ENCODE data around the gene ATP2B2. TPM values are rescaled to one million over a fixed set of nuclear protein-coding genes. Genes with fewer than 3 reads are reported as not detected.

The ATP2B2 gene
- polyA plus RNA-seq, 3 donors, result not detected

GRCh38 chr3:10457560-10457959, 47.8 kb downstream of the ATP2B2 start:
- Mint-ChIP-seq H3K36me3 (no peaks in the 10 kb centered on the region), H3K27ac (no peak overlapping the region), H3K27me3 (ENCODE audit: low read depth in 3 of 3) (peaks cover 2 to 3% (median 3%) of the 10 kb centered on the region in 3 donors), H3K4me3 (no peak overlapping the region), H3K9me3 (no peaks in the 10 kb centered on the region), H3K4me1 (peaks cover 8% of the 10 kb centered on the region)
- intact Hi-C loops (cut with micrococcal nuclease), result no loop called here
- Histone ChIP-seq H3K4me2 (replicated peaks; ENCODE audit: extremely low read depth, low read length, poor library complexity, severe bottlenecking) (no peak overlapping the region), H3K79me2 (ENCODE audit: insufficient read depth, low read length) (no peaks in the 10 kb centered on the region), H2AFZ (ENCODE audit: insufficient read depth, low read depth, low read length, poor library complexity, severe bottlenecking) (no peak overlapping the region), H3K4me1 (ENCODE audit: control insufficient read depth in 1 of 2, insufficient read depth in 2 of 2, low read length in 2 of 2) (no peaks in the 10 kb centered on the region), H3K9me3 (replicated peaks in 1 of 2; ENCODE audit: control insufficient read depth in 1 of 2, insufficient read depth in 1 of 2, low read length in 2 of 2) (no peaks in the 10 kb centered on the region), H3K9ac (ENCODE audit: insufficient read depth, low read length, poor library complexity, severe bottlenecking) (no peak overlapping the region), H3K4me3 (replicated peaks in 1 of 3; ENCODE audit: low read depth in 2 of 3, low read length in 3 of 3) (no peak overlapping the region), H3K27ac (ENCODE audit: low read depth in 1 of 2, low read length in 2 of 2) (no peak overlapping the region), H3K36me3 (replicated peaks in 1 of 2; ENCODE audit: control insufficient read depth in 1 of 2, insufficient read depth in 2 of 2, low read length in 2 of 2) (no peaks in the 10 kb centered on the region), H4K20me1 (ENCODE audit: insufficient read depth, low read length) (no peaks in the 10 kb centered on the region), H3K27me3 (ENCODE audit: control insufficient read depth in 2 of 2, insufficient read depth in 2 of 2, low read length in 2 of 2) (no peaks in the 10 kb centered on the region)
- TF ChIP-seq CTCF (IDR thresholded peaks at IDR 0.05), result no peak
- 0% methylated on average over 1 of the region's 3 CpGs for WGBS (ENCODE audit: insufficient coverage)
- DNase-seq, result no peak

GRCh38 chr3:10456981-10457380, 48.4 kb downstream of the ATP2B2 start:
- intact Hi-C loops (cut with micrococcal nuclease), result no loop called here
- Histone ChIP-seq H3K36me3 (replicated peaks in 1 of 2; ENCODE audit: control insufficient read depth in 1 of 2, insufficient read depth in 2 of 2, low read length in 2 of 2) (no peaks in the 10 kb centered on the region), H2AFZ (ENCODE audit: insufficient read depth, low read depth, low read length, poor library complexity, severe bottlenecking) (no peak overlapping the region), H3K79me2 (ENCODE audit: insufficient read depth, low read length) (no peaks in the 10 kb centered on the region), H3K4me3 (replicated peaks in 1 of 3; ENCODE audit: low read depth in 2 of 3, low read length in 3 of 3) (no peak overlapping the region), H3K4me1 (ENCODE audit: control insufficient read depth in 1 of 2, insufficient read depth in 2 of 2, low read length in 2 of 2) (no peaks in the 10 kb centered on the region), H3K9ac (ENCODE audit: insufficient read depth, low read length, poor library complexity, severe bottlenecking) (no peak overlapping the region), H3K9me3 (replicated peaks in 1 of 2; ENCODE audit: control insufficient read depth in 1 of 2, insufficient read depth in 1 of 2, low read length in 2 of 2) (no peaks in the 10 kb centered on the region), H4K20me1 (ENCODE audit: insufficient read depth, low read length) (no peaks in the 10 kb centered on the region), H3K4me2 (replicated peaks; ENCODE audit: extremely low read depth, low read length, poor library complexity, severe bottlenecking) (no peak overlapping the region), H3K27ac (ENCODE audit: low read depth in 1 of 2, low read length in 2 of 2) (no peak overlapping the region), H3K27me3 (ENCODE audit: control insufficient read depth in 2 of 2, insufficient read depth in 2 of 2, low read length in 2 of 2) (no peaks in the 10 kb centered on the region)
- Mint-ChIP-seq H3K27ac (peak overlapping the region in 1 of 7 donors; percentile 19), H3K36me3 (no peaks in the 10 kb centered on the region), H3K9me3 (no peaks in the 10 kb centered on the region), H3K27me3 (ENCODE audit: low read depth in 3 of 3) (peaks cover 2 to 6% (median 3%) of the 10 kb centered on the region in 3 donors), H3K4me3 (no peak overlapping the region), H3K4me1 (peaks cover 8% of the 10 kb centered on the region)
- DNase-seq, result no peak
- no peak for TF ChIP-seq CTCF (IDR thresholded peaks at IDR 0.05)
- WGBS (ENCODE audit: insufficient coverage), result 91% methylated on average over 1 of the region's 2 CpGs
